ENCODE measurements around the gene TANC1. TPM values are rescaled to one million over a fixed set of nuclear protein-coding genes. Genes with fewer than 3 reads are reported as not detected.

TANC1 gene
- total RNA-seq, 1 donor from 2014 or later = 62.7 TPM

DNA sequence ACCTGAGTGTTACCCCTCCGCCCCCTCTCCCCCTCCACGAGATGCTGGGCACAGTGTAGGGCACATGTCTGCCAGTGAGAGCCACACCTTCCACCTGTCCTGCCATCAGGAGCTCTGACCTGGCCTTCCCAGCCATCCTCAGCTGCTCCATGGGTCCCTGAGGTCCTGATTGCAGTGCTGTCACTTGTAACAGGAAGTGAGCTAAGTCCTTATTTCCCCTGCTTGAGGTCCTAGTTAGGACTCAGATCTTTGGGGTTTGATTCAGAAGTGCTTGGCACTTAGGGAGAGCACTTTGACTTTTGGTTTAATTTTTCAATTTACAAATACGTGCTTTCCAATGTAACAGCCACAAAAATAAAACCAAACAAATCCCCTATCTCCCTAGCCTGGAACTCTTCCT, 192.5 kb downstream of the TANC1 start:
- intact Hi-C loops (cut with micrococcal nuclease) = no loop called here
- no peak for ATAC-seq
- DNase-seq = no peak

DNA sequence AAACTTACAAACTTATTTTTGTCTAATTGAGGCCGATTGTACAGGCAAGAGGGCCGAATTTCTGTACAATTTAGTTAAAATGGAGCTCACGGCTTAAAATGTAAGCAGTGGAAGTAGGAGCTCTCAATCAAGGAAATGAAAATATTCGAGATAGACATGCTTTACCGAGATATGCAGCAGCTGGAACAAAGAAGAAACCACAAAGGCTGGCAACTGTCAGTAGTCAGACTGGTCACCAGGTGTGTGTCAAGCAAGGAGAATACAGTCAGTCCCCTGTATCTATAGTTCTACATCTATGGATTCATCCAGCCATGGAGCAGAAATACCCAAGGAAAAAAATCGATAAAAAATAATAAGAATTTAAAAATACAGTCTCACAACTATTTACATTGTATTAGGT, 195.5 kb downstream of the TANC1 start:
- intact Hi-C loops (cut with micrococcal nuclease) = no loop called here
- no peak for DNase-seq

DNA sequence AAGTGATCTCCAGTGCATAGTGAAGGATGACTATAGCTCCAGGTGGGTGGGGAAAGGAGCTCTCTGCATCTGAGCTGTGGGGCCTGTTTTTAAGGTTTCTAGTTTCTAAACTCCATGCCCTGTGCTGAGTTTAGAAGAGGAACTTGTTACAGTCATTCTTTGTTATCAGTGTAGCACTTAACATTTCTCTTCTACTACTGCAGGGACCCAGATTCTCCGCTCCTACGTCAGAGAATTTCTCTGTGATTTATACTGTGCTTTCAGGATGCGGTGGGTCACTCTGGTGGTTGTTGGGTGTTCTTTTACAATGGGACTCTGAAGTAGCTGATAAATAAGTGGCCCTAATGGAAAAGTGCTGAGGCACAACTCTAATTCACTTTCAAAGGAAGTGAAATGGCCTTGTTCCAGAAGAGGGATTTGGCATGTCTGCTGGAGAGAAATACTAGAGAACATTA, 196.0 kb downstream of the TANC1 start:
- DNase-seq (no peak), ATAC-seq (peak; percentile 80)
- intact Hi-C loops (cut with micrococcal nuclease) = no loop called here

More for the DNA sequence above, 195.5 kb downstream of the TANC1 start:
- no peak for ATAC-seq

DNA sequence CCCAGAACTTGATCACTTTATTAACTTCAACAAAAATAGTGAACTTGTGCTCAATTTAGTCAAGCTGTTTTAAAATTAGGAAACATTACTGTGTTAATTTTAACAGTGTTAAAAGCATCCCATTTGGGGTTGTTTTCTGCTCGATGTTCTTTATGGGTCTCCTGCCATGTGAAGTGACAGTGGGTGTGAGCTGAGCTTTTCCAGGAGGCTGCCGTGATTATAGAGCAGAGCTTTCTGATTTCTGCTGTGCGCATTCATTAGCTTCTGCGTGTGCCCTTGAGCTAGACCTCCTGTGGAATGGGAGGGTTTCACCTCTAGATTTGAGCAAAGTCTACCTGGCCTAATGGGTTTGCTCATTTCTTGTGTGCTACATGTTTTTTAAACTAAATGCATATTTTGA, 196.6 kb downstream of the TANC1 start:
- intact Hi-C loops (cut with micrococcal nuclease) = no loop called here
- DNase-seq = no peak

DNA sequence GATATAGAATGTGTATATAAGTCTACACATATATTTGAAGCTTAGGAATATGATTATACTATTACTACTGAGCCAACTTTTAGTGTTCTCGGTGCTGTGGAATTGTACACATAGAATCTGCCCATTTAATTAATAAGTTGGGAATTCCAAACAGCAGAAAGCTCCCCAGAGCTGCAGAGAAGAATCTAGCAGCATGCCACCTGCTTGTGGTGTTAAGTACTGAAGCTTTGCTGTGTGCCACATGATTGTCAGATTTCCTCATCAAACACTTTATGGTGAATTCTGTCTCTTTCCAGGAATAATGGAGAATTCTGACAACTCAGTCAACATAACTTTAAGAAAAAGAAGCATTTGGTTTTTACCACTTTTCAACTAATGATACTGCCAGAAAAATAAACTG, 200.3 kb downstream of the TANC1 start:
- intact Hi-C loops (cut with micrococcal nuclease) = no loop called here
- DNase-seq = no peak
- no peak for ATAC-seq

More for the DNA sequence above, 196.6 kb downstream of the TANC1 start:
- peak; percentile 81 for ATAC-seq

DNA sequence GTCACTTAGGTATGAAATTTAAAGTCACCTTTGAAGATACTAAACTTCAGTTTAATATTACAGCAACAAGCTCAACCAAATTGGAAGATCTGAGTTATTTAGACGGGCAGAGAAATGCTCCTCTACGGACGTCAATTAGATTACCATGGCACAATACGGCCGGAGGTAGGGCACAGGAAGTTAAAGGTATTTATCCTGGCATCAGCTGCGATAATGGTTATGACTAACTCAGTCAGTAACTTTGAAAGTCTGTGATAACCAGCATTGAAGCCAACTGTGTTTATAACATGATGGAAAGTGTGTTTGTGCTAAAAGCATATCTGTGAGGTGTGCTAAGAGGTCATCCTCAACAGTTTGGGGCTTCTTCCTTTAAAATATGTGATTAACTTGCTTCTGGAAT, 200.7 kb downstream of the TANC1 start:
- ATAC-seq (no peak), DNase-seq (no peak)
- intact Hi-C loops (cut with micrococcal nuclease) = no loop called here

DNA sequence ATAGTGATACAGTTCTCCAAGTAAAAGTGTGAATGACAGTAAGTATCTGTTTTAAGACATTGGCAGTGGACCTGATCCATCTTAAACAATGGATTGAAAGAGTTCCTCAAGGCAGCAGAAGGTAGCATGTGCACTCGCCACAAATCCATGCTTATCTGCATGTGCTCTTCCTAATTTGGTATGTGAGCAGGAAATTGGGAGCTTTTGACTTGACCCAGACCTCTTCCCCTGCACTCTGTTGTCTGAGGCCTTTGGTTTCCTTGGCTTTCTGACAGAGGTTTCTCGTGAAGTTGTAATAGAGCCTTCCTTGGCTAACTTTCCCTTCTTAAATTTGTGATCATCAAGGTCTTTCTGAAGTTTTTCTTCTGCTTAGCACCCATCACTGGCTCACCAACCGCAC, 204.0 kb downstream of the TANC1 start:
- DNase-seq (no peak), ATAC-seq (no peak)
- intact Hi-C loops (cut with micrococcal nuclease) = no loop called here

DNA sequence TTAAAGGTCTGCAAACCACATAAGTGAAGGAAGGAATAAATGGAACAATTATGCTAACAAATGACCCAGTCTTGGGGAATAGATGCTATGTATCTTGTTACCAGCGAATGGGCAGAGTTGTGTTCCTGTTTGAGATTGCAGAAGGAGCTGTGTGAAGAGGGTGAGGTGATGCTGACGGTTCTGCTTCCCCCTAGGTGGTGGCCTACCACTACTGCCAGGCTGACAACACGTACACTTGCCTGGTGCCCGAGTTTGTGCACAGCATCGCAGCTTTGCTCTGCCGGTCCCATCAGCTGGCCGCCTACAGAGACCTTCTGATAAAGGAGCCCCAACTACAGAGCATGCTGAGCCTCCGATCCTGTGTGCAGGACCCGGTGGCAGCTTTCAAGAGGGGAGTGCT, 206.3 kb downstream of the TANC1 start:
- ATAC-seq (peak; percentile 28), DNase-seq (no peak)
- intact Hi-C loops (cut with micrococcal nuclease) = no loop called here

DNA sequence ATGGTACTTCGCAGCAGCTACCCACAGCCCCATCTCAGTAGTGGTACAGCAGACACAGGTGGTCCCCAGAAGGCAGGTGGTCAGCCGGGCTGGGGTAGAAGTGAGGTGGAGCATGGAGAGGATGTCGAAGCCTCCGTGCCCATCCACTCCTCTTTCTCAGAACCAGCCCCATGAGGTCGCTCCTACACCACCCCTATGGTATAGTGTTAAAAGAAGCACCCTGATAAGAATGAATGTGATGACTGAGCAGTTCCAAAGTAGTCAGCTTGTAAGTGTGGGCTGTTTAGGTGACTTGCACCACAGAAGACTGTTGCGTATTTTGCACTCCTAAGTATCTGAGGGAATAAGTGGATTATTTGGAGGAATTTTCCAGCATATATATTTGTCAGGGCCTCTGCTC, 206.7 kb downstream of the TANC1 start:
- ATAC-seq (peak; percentile 80), DNase-seq (no peak)
- intact Hi-C loops (cut with micrococcal nuclease) = no loop called here

DNA sequence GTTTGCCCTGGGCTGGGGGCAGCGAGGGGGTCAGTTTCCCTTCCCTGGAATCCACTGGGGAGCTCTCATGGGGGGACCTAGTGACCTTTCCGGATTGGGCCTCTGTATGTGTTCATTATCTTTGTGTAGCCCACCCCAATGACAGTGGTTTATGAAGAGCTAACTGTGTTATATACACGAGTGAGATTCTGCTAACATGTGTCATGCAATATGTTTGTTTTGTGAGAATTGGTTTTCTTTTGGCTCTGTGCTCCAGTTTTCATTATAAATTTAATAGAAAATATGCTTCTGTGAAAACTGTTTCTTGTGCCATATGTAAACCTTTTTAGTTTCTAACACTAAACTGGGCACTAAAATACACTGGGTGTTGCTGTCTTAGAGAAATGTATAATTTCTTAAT, 207.5 kb downstream of the TANC1 start:
- intact Hi-C loops (cut with micrococcal nuclease) = no loop called here
- no peak for ATAC-seq
- no peak for DNase-seq

DNA sequence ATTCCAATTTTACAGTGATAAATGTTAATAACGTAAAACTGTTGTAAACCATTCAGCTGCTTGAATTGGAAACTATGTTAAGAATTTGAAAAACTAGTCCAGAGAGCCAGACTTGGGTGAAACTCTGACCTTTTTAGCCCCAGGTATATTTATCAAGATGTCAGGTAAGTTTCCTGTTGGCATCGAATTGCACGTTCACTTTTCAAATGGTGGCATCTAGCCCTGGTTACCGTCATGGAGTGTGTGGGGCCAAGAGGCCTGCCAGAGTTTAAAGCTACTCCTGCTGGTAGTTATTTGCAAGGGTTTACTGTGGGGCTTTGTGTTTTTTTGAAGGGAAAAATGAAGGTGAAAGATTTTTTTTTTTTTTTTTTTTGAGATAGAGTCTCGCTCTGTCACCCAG, 208.1 kb downstream of the TANC1 start:
- ATAC-seq (no peak), DNase-seq (no peak)
- intact Hi-C loops (cut with micrococcal nuclease) = no loop called here

DNA sequence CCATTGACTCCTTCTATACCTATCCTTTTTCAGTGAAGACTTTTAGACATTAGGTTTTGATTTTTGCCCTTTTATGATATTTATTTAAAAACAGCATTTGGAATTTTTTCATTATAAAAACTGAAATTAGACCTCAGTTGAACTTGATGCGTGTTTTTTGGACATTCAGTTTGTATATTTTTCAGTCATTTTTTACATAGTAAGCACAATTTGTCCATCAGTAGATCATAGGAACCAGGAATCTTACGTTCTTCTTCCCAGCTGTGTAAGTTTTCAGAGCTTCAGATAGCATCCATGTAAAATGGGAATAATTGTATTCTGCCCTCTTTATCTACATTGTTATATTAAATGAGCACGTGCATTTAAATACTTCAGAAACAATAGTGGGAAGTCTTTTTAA, 208.9 kb downstream of the TANC1 start:
- no peak for DNase-seq
- intact Hi-C loops (cut with micrococcal nuclease) = no loop called here
- no peak for ATAC-seq

DNA sequence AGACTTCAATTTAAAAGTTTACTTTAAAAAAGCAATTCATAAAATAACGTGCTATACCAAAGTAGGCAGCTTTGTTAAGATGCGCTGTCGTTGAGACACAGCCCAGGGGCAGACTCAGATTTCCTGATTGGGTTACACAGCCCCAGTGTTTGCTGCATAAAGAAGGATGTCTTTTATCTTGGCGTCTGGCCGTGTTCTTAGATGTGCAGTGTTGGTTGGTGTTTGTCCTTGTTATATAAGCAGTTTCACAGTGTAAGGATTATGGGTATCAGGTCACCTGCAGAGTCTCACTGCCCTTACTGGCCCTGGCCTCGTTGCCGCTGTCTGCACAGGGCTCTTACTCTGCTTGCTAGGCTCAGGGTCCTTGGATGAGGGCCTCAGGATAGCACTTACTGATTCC, 209.5 kb downstream of the TANC1 start:
- intact Hi-C loops (cut with micrococcal nuclease) = no loop called here
- DNase-seq (no peak), ATAC-seq (peak; percentile 27)

DNA sequence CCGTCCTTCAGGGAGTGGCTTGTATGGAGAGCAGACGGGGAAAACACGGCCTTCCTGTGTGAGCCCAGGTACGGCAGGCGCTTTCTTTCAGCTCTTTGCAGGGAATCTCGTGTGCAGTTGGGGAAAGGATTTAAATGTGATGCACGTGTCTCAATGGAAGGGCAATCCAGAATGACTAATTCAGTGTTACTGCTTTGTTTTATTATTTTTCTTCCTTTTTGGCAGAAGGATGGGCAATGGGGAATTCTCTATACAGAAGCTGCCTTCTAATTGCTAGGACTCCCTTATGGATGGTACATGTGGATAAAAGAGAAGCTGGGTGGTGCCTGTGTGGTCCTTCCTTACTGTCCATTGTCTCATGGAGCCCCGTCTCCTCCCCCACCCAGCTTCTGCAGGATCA, 210.7 kb downstream of the TANC1 start:
- no peak for ATAC-seq
- intact Hi-C loops (cut with micrococcal nuclease) = no loop called here
- no peak for DNase-seq

DNA sequence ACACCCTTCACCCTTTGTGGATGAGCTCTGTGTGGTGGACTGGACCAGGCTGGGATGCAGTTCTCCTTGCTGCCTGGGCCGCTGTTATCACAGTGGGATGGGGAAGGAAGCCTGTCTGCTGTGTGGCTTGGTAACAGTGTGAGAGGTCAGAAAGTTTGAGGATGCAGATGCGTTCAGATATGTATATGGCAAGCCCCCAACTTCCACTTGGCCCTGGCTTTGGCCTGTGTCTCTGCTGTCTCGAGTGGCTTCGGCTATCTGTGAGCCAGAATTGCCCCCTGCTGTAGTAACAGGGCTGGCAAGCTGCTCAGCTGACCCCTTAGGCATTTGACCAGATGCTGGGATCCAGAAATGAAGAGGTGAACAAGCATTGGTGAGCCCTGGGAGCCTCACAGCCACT, 211.3 kb downstream of the TANC1 start:
- no peak for DNase-seq
- intact Hi-C loops (cut with micrococcal nuclease) = no loop called here
- no peak for ATAC-seq

DNA sequence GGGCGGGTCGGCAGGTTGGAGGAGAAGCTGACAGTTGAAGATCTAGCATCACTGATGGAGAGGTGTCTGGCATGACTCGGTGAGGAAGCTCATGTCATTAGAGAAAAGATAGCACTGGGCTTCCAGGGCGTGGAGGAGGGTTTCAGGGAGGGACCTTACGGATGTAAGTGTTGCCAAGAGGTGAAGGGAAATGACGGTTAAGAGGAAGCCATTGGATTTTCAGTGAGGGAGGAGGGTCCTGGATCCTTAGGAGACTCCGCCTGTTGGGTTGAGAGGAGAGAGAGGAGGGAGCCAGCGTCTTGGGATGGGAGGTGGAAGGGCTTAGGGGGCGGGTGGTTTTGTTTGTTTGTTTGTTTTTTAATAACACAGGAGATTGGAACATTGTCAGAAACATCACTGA, 214.9 kb downstream of the TANC1 start:
- ATAC-seq (no peak), DNase-seq (no peak)
- intact Hi-C loops (cut with micrococcal nuclease) = no loop called here

DNA sequence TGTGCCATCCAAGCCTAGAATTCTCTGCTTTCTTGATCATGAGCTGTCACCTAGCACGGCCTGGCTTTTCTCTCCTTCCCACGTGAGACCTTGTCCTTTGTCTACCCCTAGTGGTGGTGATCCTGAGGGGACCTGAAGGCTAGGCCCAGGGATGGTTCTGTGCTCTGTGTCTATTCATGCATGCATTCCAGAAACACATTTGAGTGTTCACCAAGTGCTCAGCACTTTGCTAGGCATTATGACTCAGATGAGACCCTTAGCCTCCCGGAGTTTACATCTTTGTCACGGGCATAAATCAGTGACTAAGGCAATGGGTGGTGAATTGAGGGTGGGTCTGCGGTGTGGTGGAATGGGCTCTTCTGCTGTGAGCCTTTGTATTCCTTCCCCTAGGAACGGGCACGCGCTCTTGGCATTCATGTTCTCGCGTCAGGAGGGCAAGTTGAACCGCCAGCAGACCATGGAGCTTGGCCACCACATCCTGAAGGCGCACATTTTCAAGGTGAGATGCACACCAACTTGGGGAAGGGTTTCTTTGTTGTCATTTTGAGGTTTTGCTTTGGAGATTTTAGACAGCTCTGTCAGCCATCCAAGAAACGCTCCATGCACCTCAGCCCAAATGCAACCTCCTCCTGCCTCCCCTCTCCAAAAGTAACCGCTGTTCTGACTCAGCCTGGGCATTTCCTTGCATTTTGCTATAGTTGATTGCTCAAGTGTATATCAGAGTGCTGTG, 217.1 kb downstream of the TANC1 start:
- peak; percentile 66 for ATAC-seq
- intact Hi-C loops (cut with micrococcal nuclease) = no loop called here
- DNase-seq = no peak

DNA sequence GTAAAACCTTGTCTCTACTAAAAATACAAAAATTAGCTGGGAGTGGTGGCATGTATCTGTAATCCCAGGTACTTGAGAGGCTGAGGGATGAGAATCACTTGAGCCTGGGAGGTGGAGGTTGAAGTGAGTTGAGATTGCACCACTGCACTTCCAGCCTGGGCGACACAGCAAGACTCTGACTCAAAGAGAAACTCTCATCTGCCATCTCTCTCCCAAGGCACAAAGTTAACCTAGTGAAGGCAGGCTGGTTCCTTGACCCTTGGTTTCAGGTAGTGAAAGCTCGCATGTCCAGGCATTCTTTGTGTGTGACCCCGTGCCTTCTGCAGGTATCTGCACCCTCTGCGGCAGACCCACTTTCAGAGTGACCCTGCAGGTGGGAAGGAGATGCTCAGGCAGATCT, 218.0 kb downstream of the TANC1 start:
- ATAC-seq (no peak), DNase-seq (no peak)
- intact Hi-C loops (cut with micrococcal nuclease) = no loop called here

DNA sequence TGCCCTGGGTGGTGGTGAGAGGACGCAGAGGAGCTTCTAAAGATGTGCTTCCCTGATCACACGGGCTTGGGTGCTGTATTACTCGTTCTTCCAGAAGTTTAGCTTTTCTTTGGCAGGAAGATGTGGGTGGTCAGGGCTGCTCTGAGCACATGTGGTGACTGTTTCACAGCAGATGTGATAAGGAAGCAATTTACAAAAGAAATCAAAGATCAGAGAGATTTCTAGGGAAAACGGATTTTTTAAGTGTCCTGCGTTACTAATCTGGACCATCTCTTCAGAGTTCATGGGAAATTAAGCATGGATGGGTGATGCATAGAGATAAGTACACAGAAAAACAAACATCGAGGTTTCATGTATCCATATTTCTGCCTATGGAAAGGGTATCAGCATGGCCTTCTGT, 218.7 kb downstream of the TANC1 start:
- intact Hi-C loops (cut with micrococcal nuclease) = no loop called here
- DNase-seq = no peak
- ATAC-seq = no peak

DNA sequence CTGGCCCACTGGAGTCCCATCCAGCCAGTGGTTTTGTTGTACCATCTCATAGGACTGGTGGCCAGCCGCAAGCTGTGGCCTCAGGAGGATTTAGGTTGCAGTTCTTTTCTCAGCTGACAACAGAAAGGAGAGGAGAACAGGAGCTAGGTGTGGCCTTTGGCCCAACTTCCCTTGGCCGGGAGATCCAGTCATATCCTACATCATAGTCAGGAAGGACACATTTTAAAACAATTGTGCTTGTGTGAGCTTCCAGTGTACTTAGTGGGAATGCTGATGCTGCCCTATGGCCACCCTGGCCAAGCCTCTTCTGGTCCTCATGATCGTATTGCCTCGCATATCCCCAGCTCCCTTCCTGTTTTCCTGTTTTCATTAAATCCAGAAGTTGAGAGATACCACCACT, 220.0 kb downstream of the TANC1 start:
- intact Hi-C loops (cut with micrococcal nuclease) = no loop called here
- DNase-seq = no peak
- peak; percentile 47 for ATAC-seq

DNA sequence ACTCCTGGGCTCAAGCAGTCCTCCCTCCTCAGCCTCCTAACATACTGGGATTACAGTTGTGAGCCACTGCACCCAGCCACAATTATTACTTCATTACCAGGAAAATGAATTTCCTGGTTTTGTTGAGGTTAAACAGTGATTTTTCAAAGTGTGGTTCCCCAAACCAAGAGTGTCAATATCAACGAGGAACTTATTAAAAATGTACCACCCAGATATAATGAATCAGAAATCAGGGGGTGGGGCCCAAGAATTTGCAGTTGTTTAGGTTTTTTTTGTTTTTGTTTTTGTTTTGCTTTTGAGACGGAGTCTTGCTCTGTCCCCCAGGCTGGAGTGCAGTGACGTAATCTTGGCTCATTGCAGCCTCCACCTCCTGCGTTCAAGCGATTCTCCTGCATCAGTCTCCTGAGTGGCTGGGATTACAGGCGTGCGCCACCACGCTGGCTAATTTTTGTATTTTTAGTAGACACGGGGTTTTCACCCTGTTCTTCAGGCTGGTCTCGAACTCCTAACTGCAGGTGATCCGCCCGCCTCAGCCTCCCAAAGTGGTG, 224.0 kb downstream of the TANC1 start:
- ATAC-seq = no peak
- intact Hi-C loops (cut with micrococcal nuclease) = no loop called here
- DNase-seq = no peak

Measured in left ventricle myocardium superior (tissue), 1 donor.